HCT116 (cell line): Measurements from ENCODE around the gene BRINP1. TPM values are rescaled to one million over a fixed set of nuclear protein-coding genes. Genes with fewer than 3 reads are reported as not detected.

Source experiments
- ATAC-seq: fragments of 200-7000 bp; cut with Tn5 transposase; 2 replicates; pipeline ENCODE4 v1.9.1; 2020; ENCODE audit warnings: mild to moderate bottlenecking, moderate library complexity
- BruUV-seq: library from RNA; stranded (reverse); fragments of 400-500 nt; replicated peaks from 2 replicates; lab custom pipeline; 2021; lab: Mats Ljungman, UMichigan
- CTCF ChIA-PET: fragments of 300-600 bp; sonication (Branson Sonifier 250); formaldehyde crosslinking; loops from one replicate; lab custom pipeline; 2021; ENCODE audit warnings: antibody characterized with exemption; lab: Charles Lee
- POLR2A ChIA-PET: fragments of 300-600, 350-600 bp; sonication (Branson Sonifier 250); formaldehyde crosslinking; loops from one replicate; lab custom pipeline; 2021; ENCODE audit warnings: antibody characterized with exemption; lab: Charles Lee
- RAD21 ChIA-PET, 2 experiments: fragments of 300-600 bp; sonication (Branson Sonifier 250); formaldehyde crosslinking; loops; one replicate each; lab custom pipeline; 2023; ENCODE audit warnings: low total read pairs in 2 of 2; ENCODE audit not compliant: uncharacterized antibody in 2 of 2, unreplicated experiment in 2 of 2, low non-redundant PET in 1 of 2; lab: Charles Lee
- DNase-seq: peaks from one replicate; pipeline ENCODE4 v3.0.0-alpha.2; 2010; ENCODE audit warnings: low read depth, low spot score
- H2AFZ ChIP-seq: fragments of 200-600 bp; shearing (Covaris generic), sonication (generic); 2 replicates; pipeline ENCODE4 v1.6.1; 2017; ENCODE audit warnings: low read depth, mixed run types, mixed read lengths, antibody characterized with exemption, low read length; ENCODE audit not compliant: poor library complexity, severe bottlenecking
- H3K27ac ChIP-seq: 2 replicates; pipeline ENCODE4 v1.5.1; 2012; ENCODE audit warnings: low read depth, low read length
- H3K27me3 ChIP-seq: fragments of 200-600 bp; sonication (generic); 2 replicates; pipeline ENCODE4 v1.6.1; 2016; ENCODE audit warnings: mixed run types, low read length, mixed read lengths; ENCODE audit not compliant: insufficient read depth
- H3K36me3 ChIP-seq, 2 experiments: fragments of 200-500 bp in 1 of 2; fragments of 200-600 bp in 1 of 2; sonication (Bioruptor generic) in 1 of 2; sonication (generic) in 1 of 2; 2 replicates each; pipeline versions ENCODE4 v1.5.1 to v1.6.1; 2014 to 2016; ENCODE audit warnings: low read length in 2 of 2, inconsistent platforms in 1 of 2, mixed read lengths in 1 of 2, mixed run types in 1 of 2; ENCODE audit not compliant: insufficient read depth in 2 of 2, control insufficient read depth in 1 of 2
- H3K4me1 ChIP-seq, 2 experiments: fragments of 200-600 bp in 1 of 2; sonication (generic) in 1 of 2; 2 replicates each; pipeline versions ENCODE4 v1.5.1 to v1.6.1; 2012 to 2017; ENCODE audit warnings: low read length in 2 of 2, inconsistent platforms in 1 of 2, mild to moderate bottlenecking in 1 of 2, mixed read lengths in 1 of 2, mixed run types in 1 of 2, moderate library complexity in 1 of 2; ENCODE audit not compliant: insufficient read depth in 2 of 2, control insufficient read depth in 1 of 2
- H3K4me2 ChIP-seq: fragments of 200-600 bp; sonication (generic); 2 replicates; pipeline ENCODE4 v1.6.1; 2017; ENCODE audit warnings: mixed run types, low read length, mixed read lengths
- H3K4me3 ChIP-seq, 2 experiments: fragments of 200-600 bp in 1 of 2; sonication (generic) in 1 of 2; replicated peaks in 1 of 2; 2 replicates each; pipeline ENCODE4 v1.5.1; 2011 to 2016; ENCODE audit warnings: low read length in 2 of 2, control low read depth in 1 of 2, low read depth in 1 of 2, mild to moderate bottlenecking in 1 of 2, mixed read lengths in 1 of 2, mixed run types in 1 of 2
- H3K79me2 ChIP-seq: fragments of 200-600 bp; sonication (generic); 2 replicates; pipeline ENCODE4 v1.6.1; 2017; ENCODE audit warnings: mild to moderate bottlenecking, mixed run types, low read length, moderate library complexity, mixed read lengths; ENCODE audit not compliant: insufficient read depth
- H3K9ac ChIP-seq: fragments of 200-600 bp; sonication (generic); 2 replicates; pipeline ENCODE4 v1.6.1; 2016; ENCODE audit warnings: low read length, mixed read lengths
- H3K9me2 ChIP-seq: fragments of 200-600 bp; sonication (generic), shearing (Covaris generic); 2 replicates; pipeline ENCODE4 v1.6.1; 2017; ENCODE audit warnings: mixed run types, mild to moderate bottlenecking, moderate library complexity; ENCODE audit not compliant: insufficient read depth
- H3K9me3 ChIP-seq, 2 experiments: fragments of 200-500 bp in 1 of 2; fragments of 200-600 bp in 1 of 2; sonication (Bioruptor generic) in 1 of 2; sonication (generic) in 1 of 2; 2 replicates each; pipeline ENCODE4 v1.6.1; 2014 to 2017; ENCODE audit warnings: low read length in 2 of 2, mixed read lengths in 2 of 2, inconsistent platforms in 1 of 2, low read depth in 1 of 2, mild to moderate bottlenecking in 1 of 2, mixed run types in 1 of 2, moderate library complexity in 1 of 2; ENCODE audit not compliant: control insufficient read depth in 1 of 2, insufficient read depth in 1 of 2
- H4K20me1 ChIP-seq: fragments of 200-600 bp; sonication (generic), shearing (Covaris generic); 2 replicates; pipeline ENCODE4 v1.6.1; 2017; ENCODE audit warnings: mixed run types, mild to moderate bottlenecking, moderate library complexity; ENCODE audit not compliant: insufficient read depth
- CEBPB ChIP-seq: IDR thresholded peaks from 2 replicates; pipeline ENCODE4 v1.6.1; 2012; ENCODE audit warnings: low read depth
- ELF1 ChIP-seq: IDR thresholded peaks from 2 replicates; pipeline ENCODE4 v1.6.1; 2012; ENCODE audit warnings: low read depth, borderline replicate concordance
- EZH2 ChIP-seq: fragments of 200-600 bp; sonication (generic); IDR thresholded peaks from 2 replicates; pipeline ENCODE4 v1.6.1; 2017; ENCODE audit warnings: antibody characterized with exemption, mixed run types
- POLR2A ChIP-seq: IDR thresholded peaks from 2 replicates; pipeline ENCODE4 v1.7.0; 2011; ENCODE audit warnings: borderline replicate concordance; ENCODE audit not compliant: insufficient read depth, insufficient read length; ENCODE audit errors: extremely low read depth
- POLR2AphosphoS5 ChIP-seq: IDR thresholded peaks from 2 replicates; pipeline ENCODE4 v1.6.1; 2011; ENCODE audit warnings: mild to moderate bottlenecking, low read depth, low read length, moderate library complexity
- SIN3A ChIP-seq: IDR thresholded peaks from 2 replicates; pipeline ENCODE4 v1.6.1; 2012; ENCODE audit warnings: low read depth
- SP1 ChIP-seq: IDR thresholded peaks from 2 replicates; pipeline ENCODE4 v1.6.1; 2012; ENCODE audit warnings: low read depth
- SRF ChIP-seq: IDR thresholded peaks from 2 replicates; pipeline ENCODE4 v1.6.1; 2012; ENCODE audit warnings: low read depth
- TCF7L2 ChIP-seq: IDR thresholded peaks from 2 replicates; pipeline ENCODE4 v1.7.0; 2011; ENCODE audit warnings: borderline replicate concordance, inconsistent platforms; ENCODE audit not compliant: insufficient read depth, insufficient read length; ENCODE audit errors: extremely low read depth
- ZFX ChIP-seq: fragments of 450-650 bp; IDR thresholded peaks from 2 replicates; pipeline ENCODE4 v1.6.1; 2017
- intact Hi-C: fragments of 100-400 bp; cut with micrococcal nuclease; formaldehyde crosslinking; loops from 2 replicates; pipeline ENCODE4 v1.10.0; 2022
- total RNA-seq: library from RNA; stranded (reverse); gene quantifications from one replicate; pipeline ENCODE4 v1.2.1, GENCODE V29; 2021; ENCODE audit not compliant: unreplicated experiment

Gene BRINP1
- total RNA-seq, 1 experiment from 2014 or later: not detected

DNA sequence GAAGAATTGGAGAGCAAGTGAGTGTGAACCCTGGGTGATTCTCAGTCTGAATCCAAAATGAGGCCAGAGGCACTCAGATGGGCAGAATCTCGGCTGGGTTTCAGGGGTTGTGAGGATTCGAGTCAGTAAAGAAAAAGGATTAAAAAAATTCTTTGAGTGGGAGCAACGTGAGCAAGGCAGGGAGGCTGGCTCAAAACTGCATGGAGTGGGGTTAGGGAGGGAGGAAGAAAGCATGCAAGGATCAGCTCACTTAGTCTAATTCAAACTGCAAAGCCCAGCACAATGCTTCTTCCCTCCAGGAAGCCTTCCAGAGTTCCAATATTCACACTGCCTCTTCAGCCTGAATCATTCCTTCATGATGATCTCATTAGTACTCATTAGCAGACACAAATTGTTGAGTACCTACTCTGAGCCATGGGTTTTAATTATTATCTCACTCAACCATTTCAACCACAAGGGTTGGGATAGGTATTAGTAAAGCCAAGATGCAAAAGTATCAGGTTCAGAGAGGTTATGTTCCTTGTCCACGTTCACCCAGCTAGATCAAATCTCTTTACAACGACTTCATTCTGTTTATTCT lies 95.8 kb downstream of the BRINP1 start:
- BruUV-seq: no TSS peak
- H3K4me1 ChIP-seq: no peaks in the 10 kb centered on the region
- POLR2A ChIA-PET: no interaction called here
- no peak overlapping the region for H3K4me2 ChIP-seq
- H3K27me3 ChIP-seq: no peaks in the 10 kb centered on the region
- H3K4me3 ChIP-seq: no peak overlapping the region
- no peaks in the 10 kb centered on the region for H3K36me3 ChIP-seq
- H3K9me2 ChIP-seq: no peaks in the 10 kb centered on the region
- H3K9ac ChIP-seq: no peak overlapping the region
- intact Hi-C loops: no loop called here
- TF ChIP-seq CEBPB (no peak), POLR2AphosphoS5 (no peak), ZFX (no peak)
- peaks cover 0 to 16% of the 10 kb centered on the region in 2 experiments; a peak in 2 of 4 replicates for H3K9me3 ChIP-seq
- RAD21 ChIA-PET: no interaction called here
- no peak overlapping the region for H2AFZ ChIP-seq
- DNase-seq (no peak), ATAC-seq (no peak)
- no peak overlapping the region for H3K27ac ChIP-seq
- no peaks in the 10 kb centered on the region for H4K20me1 ChIP-seq
- CTCF ChIA-PET: no interaction called here
- no peaks in the 10 kb centered on the region for H3K79me2 ChIP-seq

DNA sequence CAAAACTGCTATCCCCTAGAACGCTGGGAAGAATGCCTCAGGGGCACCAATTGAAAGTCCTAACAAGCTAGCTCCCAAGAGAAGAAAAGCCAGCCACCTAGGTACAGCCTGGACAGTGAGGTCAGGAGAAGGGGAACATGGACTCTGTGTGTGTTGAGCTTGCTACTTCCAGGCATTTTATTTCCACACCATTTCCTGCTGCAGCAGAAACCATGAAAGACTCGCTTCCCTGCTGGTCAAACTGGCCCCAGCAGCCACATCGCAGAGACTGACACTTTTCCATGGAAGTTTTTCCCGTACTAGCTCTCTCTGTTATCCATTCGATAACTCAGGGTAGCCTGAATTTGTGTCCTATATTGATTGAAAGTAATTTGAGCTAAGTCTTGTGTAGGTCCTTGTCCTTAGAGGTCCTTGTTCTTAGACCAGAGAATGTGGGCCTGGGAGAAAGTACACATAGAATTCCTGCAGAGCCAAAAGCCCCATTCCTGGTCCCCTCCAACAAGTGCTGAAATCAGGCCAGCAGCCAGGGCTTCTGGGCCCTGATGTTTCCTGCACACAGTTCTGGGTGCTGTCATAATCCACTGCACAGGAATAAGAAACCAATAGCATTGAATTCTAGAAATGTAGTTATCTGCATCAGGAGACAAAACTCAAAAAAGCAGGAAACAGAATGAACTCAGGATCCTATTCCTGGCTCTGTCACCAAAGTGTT lies 96.6 kb downstream of the BRINP1 start:
- H3K9me3 ChIP-seq: peaks cover 0 to 16% of the 10 kb centered on the region in 2 experiments; a peak in 2 of 4 replicates
- H3K4me1 ChIP-seq: no peaks in the 10 kb centered on the region
- no peak for DNase-seq
- no peak overlapping the region for H3K4me2 ChIP-seq
- no peaks in the 10 kb centered on the region for H3K36me3 ChIP-seq
- no peaks in the 10 kb centered on the region for H3K27me3 ChIP-seq
- ChIA-PET POLR2A (no interaction called here), CTCF (no interaction called here), RAD21 (no interaction called here)
- no peaks in the 10 kb centered on the region for H4K20me1 ChIP-seq
- H3K27ac ChIP-seq: no peak overlapping the region
- no TSS peak for BruUV-seq
- H3K9ac ChIP-seq: no peak overlapping the region
- TF ChIP-seq ELF1 (no peak), CEBPB (no peak), EZH2 (no peak), TCF7L2 (no peak), POLR2AphosphoS5 (no peak), SP1 (no peak), POLR2A (no peak), SIN3A (no peak), SRF (no peak)
- ATAC-seq: no peak
- H2AFZ ChIP-seq: no peak overlapping the region
- intact Hi-C loops: no loop called here
- no peaks in the 10 kb centered on the region for H3K9me2 ChIP-seq
- H3K4me3 ChIP-seq: no peak overlapping the region
- H3K79me2 ChIP-seq: no peaks in the 10 kb centered on the region
